ENCODE measurements around the gene CD247. TPM values are rescaled to one million over a fixed set of nuclear protein-coding genes. Genes with fewer than 3 reads are reported as not detected.

Gene CD247
- total RNA-seq, 1 donor: 0.81 TPM

GRCh38 chr1:167490765-167491164, 27.6 kb downstream of the CD247 start:
- DNase-seq (ENCODE audit: low read depth in 2 of 3, low spot score in 2 of 3): no peak

- peak in 1 of 3 donors; percentile 46 for DNase-seq (ENCODE audit: low read depth in 2 of 3, low spot score in 2 of 3)
Observed at GRCh38 chr1:167489571-167490340, 28.6 kb downstream of the CD247 start.

DNA sequence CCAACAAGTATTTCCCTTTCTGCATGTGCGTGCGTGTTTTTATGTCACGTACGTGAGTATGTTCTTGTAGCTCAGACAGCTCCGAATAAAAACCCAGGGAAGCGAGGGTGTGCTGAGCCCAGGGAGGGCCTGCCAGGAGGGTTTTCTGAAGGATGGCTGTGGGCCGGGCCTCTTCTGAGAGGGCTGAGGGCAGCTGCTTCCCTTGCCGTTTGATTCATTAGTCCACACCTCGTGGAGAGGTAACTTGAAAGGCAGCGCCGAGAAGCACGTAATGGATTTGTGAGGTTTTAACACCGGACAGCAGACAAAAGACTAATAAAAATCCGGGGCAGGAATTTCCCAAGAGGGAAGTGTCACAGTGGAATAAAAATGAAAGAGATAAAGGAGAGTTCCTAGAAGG, 29.5 kb downstream of the CD247 start:
- no peak for DNase-seq (ENCODE audit: low read depth in 2 of 3, low spot score in 2 of 3)

- DNase-seq (ENCODE audit: low read depth in 2 of 3, low spot score in 2 of 3): no peak
Observed at GRCh38 chr1:167487614-167488013, 30.7 kb downstream of the CD247 start.

DNA sequence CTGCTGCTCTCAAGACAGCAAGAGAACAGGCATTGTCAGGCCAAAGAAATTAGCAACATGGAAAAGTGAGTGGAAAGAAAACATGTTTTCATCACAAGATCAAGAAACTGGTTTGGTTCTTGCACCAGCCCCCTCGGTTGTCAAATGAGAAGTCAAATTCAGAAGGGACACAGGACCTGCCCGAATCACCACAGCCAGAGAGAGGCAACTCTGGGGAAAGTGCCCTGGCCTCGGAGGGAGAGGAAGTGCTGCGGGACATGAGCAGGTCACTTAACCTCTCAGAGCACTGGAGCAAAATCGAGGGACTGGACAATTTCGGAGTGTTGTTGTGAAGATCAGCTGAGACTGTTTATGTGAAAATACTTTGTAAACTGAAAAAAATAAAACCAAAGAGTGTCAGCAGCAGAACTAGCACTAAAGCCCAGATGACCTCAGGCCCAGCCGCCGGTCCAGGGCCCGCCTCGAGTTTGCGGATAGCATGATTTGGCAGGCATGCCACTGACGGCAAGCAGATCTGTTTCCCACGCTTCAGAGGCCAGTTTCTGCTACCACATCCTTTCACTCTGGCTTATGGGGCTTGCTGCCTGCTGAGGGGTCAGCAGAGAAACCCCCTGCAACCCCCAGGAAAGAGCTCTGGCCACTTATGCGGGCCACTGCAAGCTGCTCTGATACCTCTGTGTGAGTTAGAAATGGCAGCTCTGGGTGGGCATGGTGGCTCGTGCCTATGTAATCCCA, 32.1 kb downstream of the CD247 start:
- no peak for DNase-seq (ENCODE audit: low read depth in 2 of 3, low spot score in 2 of 3)

GRCh38 chr1:167484726-167485502, 33.4 kb downstream of the CD247 start:
- no peak for DNase-seq (ENCODE audit: low read depth in 2 of 3, low spot score in 2 of 3)

- no peak for DNase-seq (ENCODE audit: low read depth in 2 of 3, low spot score in 2 of 3)
Observed at GRCh38 chr1:167483790-167484189, 34.5 kb downstream of the CD247 start.

GRCh38 chr1:167482184-167482583, 36.1 kb downstream of the CD247 start:
- DNase-seq (ENCODE audit: low read depth in 2 of 3, low spot score in 2 of 3): no peak

GRCh38 chr1:167479331-167479979, 38.9 kb downstream of the CD247 start:
- no peak for DNase-seq (ENCODE audit: low read depth in 2 of 3, low spot score in 2 of 3)

DNA sequence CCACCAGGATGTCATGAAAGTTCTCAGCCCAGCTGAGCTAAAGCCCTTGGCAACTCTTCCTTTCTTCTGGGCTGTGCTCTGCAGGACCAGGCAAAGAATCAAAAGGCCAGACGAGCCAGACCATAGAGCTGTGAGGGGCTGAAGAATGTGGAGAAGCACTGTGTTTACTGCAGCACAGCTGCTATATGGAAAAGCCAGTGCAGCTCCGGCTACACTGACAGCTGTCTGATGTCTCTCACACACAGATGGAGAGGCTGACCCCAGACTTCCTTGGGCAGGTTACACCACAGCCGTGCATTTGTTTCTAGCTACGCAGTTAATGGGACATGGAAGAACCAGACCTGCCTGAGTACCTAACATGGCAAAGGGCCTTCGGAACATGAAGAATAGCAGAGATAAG, 40.3 kb downstream of the CD247 start:
- DNase-seq (ENCODE audit: low read depth in 2 of 3, low spot score in 2 of 3): no peak

DNA sequence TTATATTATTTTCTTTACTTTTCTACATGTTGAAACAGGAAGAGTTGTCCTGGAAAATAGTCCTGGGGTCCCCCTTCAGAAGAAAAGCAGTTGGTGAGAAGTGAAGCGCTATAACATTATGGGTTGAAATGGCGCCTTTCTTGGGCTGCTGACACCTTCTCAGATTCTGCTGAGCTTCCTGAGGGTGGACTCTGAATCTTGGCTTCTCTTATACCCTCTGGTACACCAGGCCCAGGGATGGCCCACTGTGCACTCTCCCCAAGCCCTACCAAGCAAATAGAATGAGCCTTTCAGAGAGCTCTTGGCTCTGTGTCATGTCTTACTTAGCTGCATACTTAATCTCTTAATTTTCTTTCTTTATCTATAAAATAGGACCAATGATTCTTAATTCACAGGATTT, 42.3 kb downstream of the CD247 start:
- DNase-seq (ENCODE audit: low read depth in 2 of 3, low spot score in 2 of 3): no peak

GRCh38 chr1:167474191-167474641, 44.1 kb downstream of the CD247 start:
- no peak for DNase-seq (ENCODE audit: low read depth in 2 of 3, low spot score in 2 of 3)

DNA sequence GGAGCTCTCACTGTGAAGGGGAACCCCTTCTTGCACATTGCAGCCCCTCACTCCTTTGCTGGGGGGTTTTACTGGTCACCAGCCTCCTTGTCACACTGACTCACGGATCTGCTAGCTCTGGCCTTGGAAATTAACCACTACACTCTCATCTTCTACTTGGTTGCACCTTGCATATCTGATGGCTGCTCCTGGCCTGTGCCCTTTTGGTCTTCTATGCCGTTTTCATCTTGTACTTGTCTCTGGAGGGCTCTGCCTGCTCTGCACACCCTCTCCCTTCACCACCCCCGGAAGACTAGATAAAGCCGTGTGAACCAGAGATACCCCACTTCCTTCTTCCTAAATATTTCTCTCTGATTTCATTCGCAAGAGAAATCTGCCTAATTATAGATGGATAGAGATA, 44.6 kb downstream of the CD247 start:
- DNase-seq (ENCODE audit: low read depth in 2 of 3, low spot score in 2 of 3): no peak

GRCh38 chr1:167472752-167473521, 45.4 kb downstream of the CD247 start:
- DNase-seq (ENCODE audit: low read depth in 2 of 3, low spot score in 2 of 3): no peak

GRCh38 chr1:167471568-167471967, 46.8 kb downstream of the CD247 start:
- DNase-seq (ENCODE audit: low read depth in 2 of 3, low spot score in 2 of 3): no peak

DNA sequence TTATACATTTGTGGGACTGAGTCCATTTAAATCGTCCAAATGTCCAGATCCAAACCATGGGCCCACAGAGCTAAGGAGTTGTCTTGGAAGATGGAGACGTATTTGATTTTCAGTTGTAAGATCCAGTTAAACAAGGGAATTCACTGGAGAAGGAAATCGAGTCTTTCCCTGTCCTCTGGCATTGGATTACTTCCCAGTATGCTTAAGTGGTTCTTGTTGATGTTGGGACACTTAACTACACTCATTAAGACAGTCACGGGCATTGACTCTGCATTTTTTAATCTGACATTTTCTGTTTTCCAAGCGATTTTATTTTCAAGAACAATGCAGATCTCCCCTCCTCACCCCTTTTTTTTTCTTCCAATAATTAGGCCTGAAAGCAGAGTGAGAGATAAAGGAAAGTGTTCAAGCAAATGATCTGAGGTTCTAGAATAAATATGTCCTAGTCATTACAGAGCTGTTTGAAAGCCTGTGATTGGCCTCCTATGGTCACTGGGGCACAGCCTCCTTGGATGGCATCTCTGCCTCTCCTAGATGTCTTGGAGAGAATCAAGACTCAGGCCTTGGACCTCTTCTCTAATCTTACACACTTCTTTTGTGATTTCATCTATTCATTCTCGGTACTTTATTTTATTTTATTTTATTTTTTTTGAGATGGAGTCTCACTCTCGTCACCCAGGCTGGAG, 48.9 kb downstream of the CD247 start:
- DNase-seq (ENCODE audit: low read depth in 2 of 3, low spot score in 2 of 3): no peak

DNA sequence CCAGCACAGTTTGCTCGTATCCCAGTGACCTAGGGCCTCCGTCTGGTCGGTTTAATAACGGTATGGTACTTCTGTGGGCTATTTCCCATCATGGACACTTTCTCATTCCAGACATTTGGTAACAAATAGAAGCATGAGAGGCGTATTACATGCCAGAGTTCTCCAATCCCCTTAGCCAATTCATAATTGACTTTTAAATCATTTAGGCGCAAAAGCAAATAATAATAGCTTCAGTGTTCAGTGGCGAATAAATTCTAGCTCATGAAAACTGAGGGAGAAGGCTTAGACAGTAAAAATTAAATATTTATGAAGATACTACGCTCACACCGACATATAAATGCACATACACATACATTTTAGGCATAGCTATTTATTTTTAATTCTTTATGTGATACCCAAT, 50.6 kb downstream of the CD247 start:
- no peak for DNase-seq (ENCODE audit: low read depth in 2 of 3, low spot score in 2 of 3)

DNA sequence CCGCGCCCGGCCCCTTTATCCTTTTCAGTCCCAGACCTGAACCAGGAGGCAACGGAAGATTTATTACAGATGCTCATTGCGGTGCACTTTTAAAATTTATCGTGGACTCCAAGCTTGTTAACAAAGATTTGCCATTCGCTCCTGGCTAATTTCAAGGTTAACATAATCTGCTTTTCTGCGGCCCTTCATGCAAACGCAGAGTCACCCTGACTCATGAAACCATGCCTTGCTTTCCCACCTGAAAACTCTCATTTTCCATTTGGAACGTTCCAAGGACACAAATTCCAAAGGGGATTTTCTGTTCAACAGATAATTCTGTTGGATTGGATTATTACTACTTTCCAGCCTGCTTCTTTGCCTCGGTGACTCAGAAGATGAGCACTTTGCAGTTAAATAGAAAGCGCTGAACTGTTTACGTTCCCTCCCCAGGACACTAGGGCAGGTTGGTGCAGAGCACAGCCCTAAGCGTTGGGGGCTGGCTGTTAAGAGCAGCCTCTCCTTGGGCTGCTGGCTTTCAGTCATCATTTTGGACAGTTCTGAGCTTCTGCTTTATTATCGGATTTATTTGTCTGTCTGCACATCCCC, 51.1 kb downstream of the CD247 start:
- no peak for DNase-seq (ENCODE audit: low read depth in 2 of 3, low spot score in 2 of 3)

- no peak for DNase-seq (ENCODE audit: low read depth in 2 of 3, low spot score in 2 of 3)
Observed at GRCh38 chr1:167465743-167466142, 52.6 kb downstream of the CD247 start.
